Ishikawa (cell line): ENCODE data around the gene ZNF600.

ENCODE experiments used
- CEBPB ChIP-seq: IDR thresholded peaks from 2 replicates; pipeline ENCODE4 v1.6.1; 2012
- CREB1 ChIP-seq: IDR thresholded peaks from 2 replicates; pipeline ENCODE4 v1.6.1; 2012; ENCODE audit warnings: low read depth
- EGR1 ChIP-seq: IDR thresholded peaks from 2 replicates; pipeline ENCODE4 v1.6.1; 2012
- EP300 ChIP-seq: IDR thresholded peaks from 2 replicates; pipeline ENCODE4 v1.6.1; 2012; ENCODE audit warnings: borderline replicate concordance
- FOXM1 ChIP-seq: IDR thresholded peaks from 2 replicates; pipeline ENCODE4 v1.6.1; 2012; ENCODE audit warnings: low read depth, borderline replicate concordance
- MAX ChIP-seq: IDR thresholded peaks from 2 replicates; pipeline ENCODE4 v1.6.1; 2012
- NFIC ChIP-seq: IDR thresholded peaks from 2 replicates; pipeline ENCODE4 v1.6.1; 2012
- RAD21 ChIP-seq: IDR thresholded peaks from 2 replicates; pipeline ENCODE4 v1.6.1; 2012; ENCODE audit warnings: low read depth
- REST ChIP-seq: IDR thresholded peaks from 2 replicates; pipeline ENCODE4 v1.6.1; 2012; ENCODE audit warnings: low read depth, mild to moderate bottlenecking
- TAF1 ChIP-seq: IDR thresholded peaks from 2 replicates; pipeline ENCODE4 v1.6.1; 2012; ENCODE audit warnings: low read depth, mild to moderate bottlenecking
- TCF12 ChIP-seq: IDR thresholded peaks from 2 replicates; pipeline ENCODE4 v1.6.1; 2012; ENCODE audit warnings: low read depth
- TEAD4 ChIP-seq: IDR thresholded peaks from 2 replicates; pipeline ENCODE4 v1.6.1; 2012
- YY1 ChIP-seq: IDR thresholded peaks from 2 replicates; pipeline ENCODE4 v1.6.1; 2012; ENCODE audit warnings: low read depth
- ZBTB7A ChIP-seq: IDR thresholded peaks from 2 replicates; pipeline ENCODE4 v1.6.1; 2012; ENCODE audit warnings: low read depth
- TF ChIP-seq, protein P1 (sequence below): IDR thresholded peaks from 2 replicates; pipeline ENCODE4 v1.6.1; 2012

ZNF600 gene

DNA sequence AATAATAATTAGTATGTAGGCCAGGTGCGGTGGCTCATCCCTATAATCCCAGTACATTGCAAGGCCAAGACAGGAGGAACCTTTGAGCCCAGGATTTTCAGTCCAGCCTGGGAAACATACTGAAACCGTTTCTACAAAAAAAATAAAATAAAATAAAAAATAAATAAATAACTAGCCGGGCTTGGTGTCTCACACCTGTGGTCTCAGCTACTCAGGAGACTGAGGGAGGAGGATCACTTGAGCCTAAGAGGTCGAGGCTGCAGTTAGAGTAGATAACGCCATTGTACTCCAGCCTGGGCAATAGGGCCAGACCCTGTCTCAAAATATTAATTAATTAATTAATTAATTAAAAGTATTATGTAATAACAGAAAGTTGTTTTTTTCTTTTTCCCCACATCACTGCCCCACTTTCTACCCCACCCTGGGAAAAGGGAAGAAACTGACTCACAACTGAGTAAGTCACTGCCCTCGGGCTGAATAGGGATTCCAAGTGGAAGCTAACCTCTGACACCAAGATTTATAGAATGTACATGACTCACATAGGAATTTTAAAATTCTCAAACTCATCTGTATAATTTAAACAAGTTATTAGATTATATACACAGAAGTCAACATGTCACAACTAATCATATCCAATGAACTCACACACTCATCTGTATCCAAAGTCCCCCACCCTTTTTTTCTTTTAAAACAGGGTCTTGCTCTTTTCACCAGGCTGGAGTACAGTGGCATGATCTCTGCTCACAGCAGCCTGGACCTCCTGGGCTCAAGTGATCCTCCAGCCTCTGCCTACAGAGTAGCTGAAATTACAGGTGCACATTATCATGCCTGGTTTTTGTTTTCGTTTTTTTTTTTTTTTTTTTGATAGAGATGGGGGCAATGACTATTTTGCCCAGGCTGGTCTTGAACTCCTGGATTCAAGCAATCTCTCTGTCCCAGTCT, 64.3 kb downstream of the ZNF600 start:
- TF ChIP-seq ZBTB7A (no peak), TCF12 (no peak), CEBPB (no peak), CREB1 (no peak), FOXM1 (no peak), RAD21 (no peak)
- TF ChIP-seq, protein P1, sequence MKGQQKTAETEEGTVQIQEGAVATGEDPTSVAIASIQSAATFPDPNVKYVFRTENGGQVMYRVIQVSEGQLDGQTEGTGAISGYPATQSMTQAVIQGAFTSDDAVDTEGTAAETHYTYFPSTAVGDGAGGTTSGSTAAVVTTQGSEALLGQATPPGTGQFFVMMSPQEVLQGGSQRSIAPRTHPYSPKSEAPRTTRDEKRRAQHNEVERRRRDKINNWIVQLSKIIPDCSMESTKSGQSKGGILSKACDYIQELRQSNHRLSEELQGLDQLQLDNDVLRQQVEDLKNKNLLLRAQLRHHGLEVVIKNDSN = no peak

- TF ChIP-seq MAX (no peak), EP300 (no peak), RAD21 (no peak), REST (no peak), ZBTB7A (no peak), NFIC (no peak), TCF12 (no peak), EGR1 (no peak), YY1 (no peak), TEAD4 (no peak), TAF1 (no peak)
Observed at GRCh38 chr19:52716522-52716921, 70.1 kb downstream of the ZNF600 start.
